GM23248 (cell line): ENCODE measurements around the gene BDH2.

ENCODE experiments used
- EZH2 ChIP-seq: fragments of 200-600 bp; sonication (generic); IDR thresholded peaks from 2 replicates; pipeline ENCODE4 v1.6.1; 2018; ENCODE audit warnings: antibody characterized with exemption, mild to moderate bottlenecking; ENCODE audit not compliant: insufficient read depth, poor library complexity, severe bottlenecking
- EZH2phosphoT487 ChIP-seq: fragments of 200-600 bp; sonication (generic); IDR thresholded peaks from 2 replicates; pipeline ENCODE4 v1.6.1; 2018; ENCODE audit warnings: antibody characterized with exemption, moderate library complexity, mild to moderate bottlenecking, low read depth; ENCODE audit not compliant: insufficient read depth

GRCh38 chr4:103076747-103077347 is 22.8 kb downstream of the BDH2 start, which contains the start of gene SLC9B2:
- TF ChIP-seq EZH2phosphoT487, result no peak
- TF ChIP-seq EZH2, result no peak
